Esophagus squamous epithelium (tissue), 4 donors: ENCODE data around the gene TPM2.

Source experiments
- CTCF ChIP-seq, 6 experiments: fragments of 450-650 bp in 4 of 6; fragments of 200-600 bp in 2 of 6; sonication (generic) in 2 of 6; IDR thresholded peaks; one replicate each; pipeline ENCODE4 v1.5.1; 2016 to 2019; ENCODE audit warnings: antibody characterized with exemption in 6 of 6, mild to moderate bottlenecking in 4 of 6, moderate library complexity in 4 of 6
- POLR2A ChIP-seq, 4 donors: fragments of 450-650 bp; IDR thresholded peaks; one replicate each; pipeline ENCODE4 v1.6.1; 2017; ENCODE audit warnings: antibody characterized with exemption in 4 of 4, mild to moderate bottlenecking in 4 of 4, moderate library complexity in 3 of 4

GRCh38 chr9:35734096-35734495 lies 44.4 kb upstream of the TPM2 start:
- no peak for TF ChIP-seq CTCF (IDR thresholded peaks at IDR 0.05)
- no peak for TF ChIP-seq POLR2A (IDR thresholded peaks at IDR 0.05)
